Measurements from ENCODE around the gene ERC2. TPM values are rescaled to one million over a fixed set of nuclear protein-coding genes. Genes with fewer than 3 reads are reported as not detected.

ERC2 gene
- total RNA-seq, 1 donor from 2014 or later: under 0.01 TPM

DNA sequence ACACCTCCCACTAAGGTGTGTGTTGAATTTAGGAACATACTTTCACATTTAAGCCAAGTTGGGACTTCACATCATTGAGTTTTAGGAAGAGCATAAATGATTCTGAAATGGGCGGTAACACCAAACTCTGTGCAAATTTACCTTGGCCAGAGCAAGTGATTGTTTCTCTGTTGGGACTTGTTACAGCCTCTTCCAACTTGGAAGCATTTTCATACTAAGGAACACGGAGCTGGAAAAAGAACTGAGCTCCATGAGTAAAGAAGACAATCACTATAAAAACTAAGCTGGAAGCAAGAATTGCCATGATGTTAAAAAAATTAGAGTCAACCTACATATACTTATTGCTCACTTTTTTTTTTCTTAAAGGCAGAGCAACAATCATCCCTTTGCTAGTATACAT is 371.3 kb downstream of the ERC2 start:
- Histone ChIP-seq H3K27me3 (ENCODE audit: control insufficient read depth, insufficient read depth, low read length) (no peaks in the 10 kb centered on the region), H3K36me3 (ENCODE audit: control insufficient read depth, insufficient read depth, low read length) (no peaks in the 10 kb centered on the region), H3K4me3 (ENCODE audit: low read depth, low read length) (no peak overlapping the region)
- no peak for TF ChIP-seq CTCF (IDR thresholded peaks at IDR 0.05; ENCODE audit: insufficient read depth, low read length, severe bottlenecking)
- FAIRE-seq: no peak
- DNase-seq (ENCODE audit: low read depth): no peak

DNA sequence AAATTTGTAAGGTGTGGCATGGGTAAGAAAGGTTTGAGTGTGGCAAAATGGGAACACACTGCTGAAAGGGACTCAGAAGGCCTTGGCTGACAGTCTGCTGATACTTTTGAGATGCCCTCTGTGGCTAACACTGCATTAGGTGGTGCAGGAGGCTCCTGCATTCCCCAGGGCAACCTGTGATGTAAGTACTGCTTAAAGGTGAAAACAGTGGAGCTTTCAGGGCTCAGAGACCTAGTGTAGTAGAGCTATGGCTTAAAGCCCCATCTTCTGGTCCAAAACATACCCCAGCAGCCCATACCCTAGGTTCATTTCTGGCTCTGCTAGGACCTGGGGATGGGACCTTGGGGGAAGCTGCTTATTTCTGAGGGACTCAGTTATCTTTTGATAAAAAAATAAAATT is 374.1 kb downstream of the ERC2 start:
- DNase-seq (ENCODE audit: low read depth) (no peak), FAIRE-seq (no peak)
- TF ChIP-seq CTCF (IDR thresholded peaks at IDR 0.05; ENCODE audit: insufficient read depth, low read length, severe bottlenecking): no peak
- Histone ChIP-seq H3K36me3 (ENCODE audit: control insufficient read depth, insufficient read depth, low read length) (no peaks in the 10 kb centered on the region), H3K27me3 (ENCODE audit: control insufficient read depth, insufficient read depth, low read length) (no peaks in the 10 kb centered on the region), H3K4me3 (ENCODE audit: low read depth, low read length) (no peak overlapping the region)

- Histone ChIP-seq H3K27me3 (ENCODE audit: control insufficient read depth, insufficient read depth, low read length) (no peaks in the 10 kb centered on the region), H3K36me3 (ENCODE audit: control insufficient read depth, insufficient read depth, low read length) (no peaks in the 10 kb centered on the region), H3K4me3 (ENCODE audit: low read depth, low read length) (no peak overlapping the region)
- no peak for TF ChIP-seq CTCF (IDR thresholded peaks at IDR 0.05; ENCODE audit: insufficient read depth, low read length, severe bottlenecking)
- peak; percentile 36 for FAIRE-seq
- no peak for DNase-seq (ENCODE audit: low read depth)
Measured at GRCh38 chr3:56089739-56090138, 378.5 kb downstream of the ERC2 start.

GRCh38 chr3:56087451-56088053 is 380.7 kb downstream of the ERC2 start:
- no peaks in the 10 kb centered on the region for H3K27me3 ChIP-seq (ENCODE audit: control insufficient read depth, insufficient read depth, low read length)
- DNase-seq (ENCODE audit: low read depth): no peak
- no peak for FAIRE-seq
- H3K36me3 ChIP-seq (ENCODE audit: control insufficient read depth, insufficient read depth, low read length): no peaks in the 10 kb centered on the region
- no peak overlapping the region for H3K4me3 ChIP-seq (ENCODE audit: low read depth, low read length)
- TF ChIP-seq CTCF (IDR thresholded peaks at IDR 0.05; ENCODE audit: insufficient read depth, low read length, severe bottlenecking): no peak

DNA sequence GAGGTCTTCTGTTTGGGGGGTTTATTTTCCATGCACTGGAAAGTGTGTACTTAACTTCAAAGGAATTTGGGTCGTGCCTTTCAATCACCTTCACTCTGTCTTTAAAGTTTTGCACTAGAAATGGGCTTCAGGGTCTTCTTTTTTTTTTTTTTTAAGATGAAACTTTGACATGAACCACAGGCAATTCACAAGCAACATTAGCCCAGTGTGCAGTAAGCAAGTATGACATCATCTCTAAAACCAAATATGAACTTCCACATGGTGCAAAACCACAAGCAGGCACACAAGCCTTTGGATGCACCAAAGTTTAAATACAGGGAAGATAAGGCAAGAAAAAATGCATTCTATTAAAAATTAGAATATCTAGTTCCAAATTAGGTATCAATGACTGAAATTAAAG is 381.9 kb downstream of the ERC2 start:
- peak; percentile 23 for DNase-seq (ENCODE audit: low read depth)

More for the DNA sequence above, 381.9 kb downstream of the ERC2 start:
- TF ChIP-seq CTCF (IDR thresholded peaks at IDR 0.05; ENCODE audit: insufficient read depth, low read length, severe bottlenecking): no peak
- Histone ChIP-seq H3K36me3 (ENCODE audit: control insufficient read depth, insufficient read depth, low read length) (no peaks in the 10 kb centered on the region), H3K4me3 (ENCODE audit: low read depth, low read length) (no peak overlapping the region), H3K27me3 (ENCODE audit: control insufficient read depth, insufficient read depth, low read length) (no peaks in the 10 kb centered on the region)
- FAIRE-seq: no peak
